Esophagus muscularis mucosa (tissue), 4 donors: ENCODE measurements around the gene SHC2.

Experiments
- EP300 ChIP-seq: sonication (generic); formaldehyde crosslinking; IDR thresholded peaks from one replicate; pipeline ENCODE4 v1.6.1; 2017; ENCODE audit warnings: antibody characterized with exemption
- POLR2A ChIP-seq: fragments of 450-650 bp; IDR thresholded peaks from one replicate; pipeline ENCODE4 v1.6.1; 2017; ENCODE audit warnings: antibody characterized with exemption, moderate library complexity, mild to moderate bottlenecking, low read depth
- POLR2AphosphoS5 ChIP-seq, 2 donors: sonication (generic); formaldehyde crosslinking; IDR thresholded peaks; one replicate each; pipeline ENCODE4 v1.6.1; 2017; ENCODE audit warnings: antibody characterized with exemption in 2 of 2
- TF ChIP-seq, protein P1 (sequence below), 3 experiments: fragments of 200-600 bp in 2 of 3; fragments of 450-650 bp in 1 of 3; sonication (generic) in 2 of 3; IDR thresholded peaks; one replicate each; pipeline ENCODE4 v1.5.1; 2017 to 2019; ENCODE audit warnings: antibody characterized with exemption in 3 of 3, mild to moderate bottlenecking in 2 of 3, moderate library complexity in 1 of 3

DNA sequence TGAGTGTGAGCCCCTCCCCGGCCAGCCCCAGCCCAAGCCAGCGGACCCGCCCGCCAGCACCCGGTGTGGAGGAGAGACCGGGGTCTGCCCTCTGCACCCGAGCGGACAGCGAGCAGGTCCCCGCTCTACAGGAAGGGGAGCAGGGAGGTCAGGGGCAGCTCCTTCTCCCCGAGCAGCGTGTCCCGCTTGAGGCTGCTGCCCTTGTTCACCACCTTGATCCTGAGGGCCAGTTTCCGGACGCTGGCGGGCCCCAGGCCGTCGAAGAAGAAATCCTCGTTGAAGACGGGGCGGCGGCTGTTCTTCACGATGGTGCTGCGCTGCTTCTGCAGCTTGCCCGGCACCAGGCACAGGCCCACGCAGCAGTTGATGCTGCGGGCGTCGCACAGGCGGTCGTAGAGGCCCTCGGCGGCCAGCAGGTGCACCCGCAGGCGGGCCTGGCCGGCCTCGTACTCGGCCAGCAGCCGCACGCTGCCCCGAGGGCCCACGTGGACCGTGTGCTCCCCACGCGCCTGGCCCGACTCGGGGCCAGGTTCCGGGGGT is 53.8 kb downstream of the SHC2 start:
- no peak for TF ChIP-seq POLR2AphosphoS5 (IDR thresholded peaks at IDR 0.05)
- TF ChIP-seq, protein P1, sequence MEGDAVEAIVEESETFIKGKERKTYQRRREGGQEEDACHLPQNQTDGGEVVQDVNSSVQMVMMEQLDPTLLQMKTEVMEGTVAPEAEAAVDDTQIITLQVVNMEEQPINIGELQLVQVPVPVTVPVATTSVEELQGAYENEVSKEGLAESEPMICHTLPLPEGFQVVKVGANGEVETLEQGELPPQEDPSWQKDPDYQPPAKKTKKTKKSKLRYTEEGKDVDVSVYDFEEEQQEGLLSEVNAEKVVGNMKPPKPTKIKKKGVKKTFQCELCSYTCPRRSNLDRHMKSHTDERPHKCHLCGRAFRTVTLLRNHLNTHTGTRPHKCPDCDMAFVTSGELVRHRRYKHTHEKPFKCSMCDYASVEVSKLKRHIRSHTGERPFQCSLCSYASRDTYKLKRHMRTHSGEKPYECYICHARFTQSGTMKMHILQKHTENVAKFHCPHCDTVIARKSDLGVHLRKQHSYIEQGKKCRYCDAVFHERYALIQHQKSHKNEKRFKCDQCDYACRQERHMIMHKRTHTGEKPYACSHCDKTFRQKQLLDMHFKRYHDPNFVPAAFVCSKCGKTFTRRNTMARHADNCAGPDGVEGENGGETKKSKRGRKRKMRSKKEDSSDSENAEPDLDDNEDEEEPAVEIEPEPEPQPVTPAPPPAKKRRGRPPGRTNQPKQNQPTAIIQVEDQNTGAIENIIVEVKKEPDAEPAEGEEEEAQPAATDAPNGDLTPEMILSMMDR (IDR thresholded peaks at IDR 0.05) = no peak
- TF ChIP-seq POLR2A = no peak
- TF ChIP-seq EP300 = no peak
